Esophagus muscularis mucosa (tissue), 2 donors: ENCODE data around the gene PAPSS1.

Experiments
- POLR2A ChIP-seq: fragments of 450-650 bp; IDR thresholded peaks from one replicate; pipeline ENCODE4 v1.6.1; 2017; ENCODE audit warnings: antibody characterized with exemption, moderate library complexity, mild to moderate bottlenecking, low read depth
- POLR2AphosphoS5 ChIP-seq, 2 donors: sonication (generic); formaldehyde crosslinking; IDR thresholded peaks; one replicate each; pipeline ENCODE4 v1.6.1; 2017; ENCODE audit warnings: antibody characterized with exemption in 2 of 2

DNA sequence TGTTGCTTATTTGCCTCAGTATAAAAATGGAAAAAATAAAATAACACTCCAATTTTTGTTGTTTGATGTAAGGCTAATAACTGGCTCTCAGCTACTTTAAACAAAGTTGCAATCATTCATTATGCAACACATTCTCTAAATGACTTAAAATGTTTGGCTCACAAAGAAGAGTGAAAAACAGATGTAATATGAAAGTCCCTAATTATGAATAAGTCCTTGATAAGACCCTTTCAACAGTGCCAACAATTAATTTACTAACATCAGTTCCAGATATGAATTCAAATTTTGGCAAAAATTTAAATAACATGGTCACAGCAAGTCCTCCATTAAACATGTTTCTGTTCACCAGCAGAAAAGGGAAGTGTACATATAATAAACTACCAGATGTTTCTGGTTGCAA is 69.8 kb downstream of the PAPSS1 start:
- no peak for TF ChIP-seq POLR2A
- no peak for TF ChIP-seq POLR2AphosphoS5 (IDR thresholded peaks at IDR 0.05)
